Skeletal muscle tissue (tissue), 4 donors: ENCODE results near the gene ZNF521. TPM values are rescaled to one million over a fixed set of nuclear protein-coding genes. Genes with fewer than 3 reads are reported as not detected.
"Not testable (repeated sequence)": the region's sequence is repeated elsewhere in the genome, so short reads cannot be mapped to it uniquely, and the experiment has no call there.

Experiments
- H3K27ac ChIP-seq: one replicate; pipeline ENCODE4 v1.7.0; 2013; ENCODE audit warnings: mild to moderate bottlenecking, low read depth, low read length, inconsistent platforms
- H3K27me3 ChIP-seq, 3 donors: one replicate each; pipeline ENCODE4 v1.7.0; 2013; ENCODE audit warnings: low read length in 3 of 3; ENCODE audit not compliant: control insufficient read depth in 3 of 3, insufficient read depth in 3 of 3
- H3K36me3 ChIP-seq, 3 donors: one replicate each; pipeline ENCODE4 v1.7.0; 2013; ENCODE audit warnings: low read length in 3 of 3; ENCODE audit not compliant: control insufficient read depth in 3 of 3, insufficient read depth in 3 of 3
- H3K4me1 ChIP-seq, 3 donors: one replicate each; pipeline ENCODE4 v1.7.0; 2013; ENCODE audit warnings: low read length in 3 of 3, mild to moderate bottlenecking in 3 of 3; ENCODE audit not compliant: control insufficient read depth in 3 of 3, insufficient read depth in 3 of 3
- H3K4me3 ChIP-seq, 3 donors: one replicate each; pipeline ENCODE4 v1.7.0; 2013; ENCODE audit warnings: low read length in 3 of 3
- H3K9ac ChIP-seq, 3 donors: one replicate each; pipeline ENCODE4 v1.7.0; 2013; ENCODE audit warnings: low read length in 3 of 3, mild to moderate bottlenecking in 3 of 3, moderate library complexity in 2 of 3, low read depth in 1 of 3
- H3K9me3 ChIP-seq, 3 donors: one replicate each; pipeline ENCODE4 v1.7.0; 2013; ENCODE audit warnings: low read length in 3 of 3; ENCODE audit not compliant: control insufficient read depth in 3 of 3
- total RNA-seq: library from RNA; depleted of rRNA; stranded (reverse); fragments of >200 nt; gene quantifications from one replicate; pipeline ENCODE4 v1.2.3, GENCODE V29; 2014
- donor health status: Osteomylitis.

Gene ZNF521
- total RNA-seq, 1 donor from 2014 or later: 40.2 TPM

GRCh38 chr18:25266931-25267527 lies 84.9 kb downstream of the ZNF521 start:
- H3K9me3 ChIP-seq, H3K36me3 ChIP-seq, H3K27me3 ChIP-seq: not testable (repeated sequence)

GRCh38 chr18:25262920-25263319 lies 89.0 kb downstream of the ZNF521 start:
- H3K27me3 ChIP-seq: no peaks in the 10 kb centered on the region
- no peak overlapping the region for H3K9ac ChIP-seq
- no peak overlapping the region for H3K4me3 ChIP-seq
- H3K36me3 ChIP-seq: peaks cover 0 to 3% (median 2%) of the 10 kb centered on the region in 3 donors
- H3K4me1 ChIP-seq: no peaks in the 10 kb centered on the region
- no peak overlapping the region for H3K27ac ChIP-seq
- no peaks in the 10 kb centered on the region for H3K9me3 ChIP-seq

More at GRCh38 chr18:25266931-25267527, 84.9 kb downstream of the ZNF521 start:
- H3K4me3 ChIP-seq, H3K9ac ChIP-seq, H3K27ac ChIP-seq, H3K4me1 ChIP-seq: not testable (repeated sequence)

GRCh38 chr18:25261768-25262167 lies 90.2 kb downstream of the ZNF521 start:
- Histone ChIP-seq H3K4me3 (no peak overlapping the region), H3K36me3 (peaks cover 0 to 3% (median 2%) of the 10 kb centered on the region in 3 donors), H3K9ac (no peak overlapping the region), H3K4me1 (no peaks in the 10 kb centered on the region), H3K9me3 (no peaks in the 10 kb centered on the region), H3K27me3 (no peaks in the 10 kb centered on the region), H3K27ac (no peak overlapping the region)

GRCh38 chr18:25256439-25256838 lies 95.5 kb downstream of the ZNF521 start:
- no peaks in the 10 kb centered on the region for H3K27me3 ChIP-seq
- H3K36me3 ChIP-seq: peaks cover 0 to 3% (median 2%) of the 10 kb centered on the region in 3 donors
- H3K4me3 ChIP-seq: no peak overlapping the region
- H3K9me3 ChIP-seq: no peaks in the 10 kb centered on the region
- H3K27ac ChIP-seq: no peak overlapping the region
- H3K9ac ChIP-seq: no peak overlapping the region
- no peaks in the 10 kb centered on the region for H3K4me1 ChIP-seq

- H3K9ac ChIP-seq: no peak overlapping the region
- no peak overlapping the region for H3K27ac ChIP-seq
These were observed 98.2 kb downstream of the ZNF521 start for GRCh38 chr18:25253779-25254178.

GRCh38 chr18:25253136-25253535 lies 98.8 kb downstream of the ZNF521 start:
- H3K27me3 ChIP-seq: no peaks in the 10 kb centered on the region
- no peaks in the 10 kb centered on the region for H3K36me3 ChIP-seq
- H3K27ac ChIP-seq: no peak overlapping the region
- no peak overlapping the region for H3K9ac ChIP-seq
- no peak overlapping the region for H3K4me3 ChIP-seq
- no peaks in the 10 kb centered on the region for H3K9me3 ChIP-seq
- peaks cover 0 to 9% (median 0%) of the 10 kb centered on the region in 3 donors for H3K4me1 ChIP-seq

More at GRCh38 chr18:25253779-25254178, 98.2 kb downstream of the ZNF521 start:
- Histone ChIP-seq H3K4me3 (no peak overlapping the region), H3K4me1 (peaks cover 0 to 9% (median 0%) of the 10 kb centered on the region in 3 donors), H3K36me3 (no peaks in the 10 kb centered on the region), H3K27me3 (no peaks in the 10 kb centered on the region), H3K9me3 (no peaks in the 10 kb centered on the region)

GRCh38 chr18:25251068-25251467 lies 100.9 kb downstream of the ZNF521 start:
- no peak overlapping the region for H3K4me3 ChIP-seq
- no peaks in the 10 kb centered on the region for H3K9me3 ChIP-seq
- no peaks in the 10 kb centered on the region for H3K27me3 ChIP-seq
- no peaks in the 10 kb centered on the region for H3K36me3 ChIP-seq
- no peak overlapping the region for H3K9ac ChIP-seq
- peaks cover 0 to 9% (median 0%) of the 10 kb centered on the region in 3 donors for H3K4me1 ChIP-seq
- H3K27ac ChIP-seq: no peak overlapping the region

GRCh38 chr18:25250474-25250851 lies 101.5 kb downstream of the ZNF521 start:
- no peak overlapping the region for H3K4me3 ChIP-seq
- H3K36me3 ChIP-seq: no peaks in the 10 kb centered on the region
- no peak overlapping the region for H3K9ac ChIP-seq
- no peaks in the 10 kb centered on the region for H3K9me3 ChIP-seq
- peaks cover 0 to 9% (median 0%) of the 10 kb centered on the region in 3 donors for H3K4me1 ChIP-seq
- H3K27me3 ChIP-seq: no peaks in the 10 kb centered on the region
- no peak overlapping the region for H3K27ac ChIP-seq

- no peak overlapping the region for H3K27ac ChIP-seq
- H3K9me3 ChIP-seq: no peaks in the 10 kb centered on the region
- H3K27me3 ChIP-seq: no peaks in the 10 kb centered on the region
- H3K4me1 ChIP-seq: peaks cover 0 to 9% (median 0%) of the 10 kb centered on the region in 3 donors
- no peak overlapping the region for H3K9ac ChIP-seq
- no peaks in the 10 kb centered on the region for H3K36me3 ChIP-seq
- no peak overlapping the region for H3K4me3 ChIP-seq
These were observed 103.2 kb downstream of the ZNF521 start for GRCh38 chr18:25248755-25249154.

GRCh38 chr18:25247725-25248124 lies 104.2 kb downstream of the ZNF521 start:
- peaks cover 0 to 9% (median 0%) of the 10 kb centered on the region in 3 donors for H3K4me1 ChIP-seq
- no peak overlapping the region for H3K9ac ChIP-seq

More at GRCh38 chr18:25247725-25248124, 104.2 kb downstream of the ZNF521 start:
- Histone ChIP-seq H3K36me3 (no peaks in the 10 kb centered on the region), H3K27ac (no peak overlapping the region), H3K9me3 (no peaks in the 10 kb centered on the region), H3K27me3 (no peaks in the 10 kb centered on the region), H3K4me3 (no peak overlapping the region)
